Cardiac fibroblast (primary cell): ENCODE measurements around the gene CAMTA1.

Experiments
- DNase-seq, 2 donors: peaks; one replicate each; pipeline versions ENCODE4 v3.0.0 to v3.0.0-alpha.2; 2010; ENCODE audit warnings: low read depth in 2 of 2
- H3K4me3 ChIP-seq, 2 donors: replicated peaks in 1 of 2; 1 replicate in 1 of 2; 2 replicates in 1 of 2; pipeline ENCODE4 v1.5.1; 2011; ENCODE audit warnings: low read depth in 2 of 2, low read length in 2 of 2, mild to moderate bottlenecking in 2 of 2, moderate library complexity in 1 of 2
- CTCF ChIP-seq: IDR thresholded peaks from one replicate; pipeline ENCODE4 v1.5.1; 2011; ENCODE audit warnings: low read depth, mild to moderate bottlenecking, low read length, inconsistent platforms

CAMTA1 gene

GRCh38 chr1:7076572-7076971 is 291.3 kb downstream of the CAMTA1 start:
- H3K4me3 ChIP-seq, result no peak overlapping the region
- no peak for DNase-seq
- no peak for TF ChIP-seq CTCF

GRCh38 chr1:7077136-7077535 is 291.9 kb downstream of the CAMTA1 start:
- TF ChIP-seq CTCF, result no peak
- no peak for DNase-seq
- H3K4me3 ChIP-seq, result no peak overlapping the region

- H3K4me3 ChIP-seq, result no peak overlapping the region
- DNase-seq, result no peak
- no peak for TF ChIP-seq CTCF
Observed at GRCh38 chr1:7077970-7078369, 292.7 kb downstream of the CAMTA1 start.

- no peak for TF ChIP-seq CTCF
- DNase-seq, result no peak
- no peak overlapping the region for H3K4me3 ChIP-seq
Observed at GRCh38 chr1:7079637-7080036, 294.4 kb downstream of the CAMTA1 start.

GRCh38 chr1:7084232-7084894 is 299.1 kb downstream of the CAMTA1 start:
- no peak for DNase-seq
- no peak for TF ChIP-seq CTCF
- H3K4me3 ChIP-seq, result no peak overlapping the region

- no peak for TF ChIP-seq CTCF
- DNase-seq, result no peak
- no peak overlapping the region for H3K4me3 ChIP-seq
Observed at GRCh38 chr1:7085521-7085920, 300.3 kb downstream of the CAMTA1 start.

GRCh38 chr1:7086106-7086505 is 300.9 kb downstream of the CAMTA1 start:
- no peak for DNase-seq
- no peak for TF ChIP-seq CTCF

More at GRCh38 chr1:7086106-7086505, 300.9 kb downstream of the CAMTA1 start:
- H3K4me3 ChIP-seq, result no peak overlapping the region
